ENCODE data around the gene IGF2BP3.
A peak's percentile ranks its signal among the peaks of the same experiment; 100 is the strongest.
"Not testable (repeated sequence)": the region's sequence is repeated elsewhere in the genome, so short reads cannot be mapped to it uniquely, and the experiment has no call there.

The IGF2BP3 gene

DNA sequence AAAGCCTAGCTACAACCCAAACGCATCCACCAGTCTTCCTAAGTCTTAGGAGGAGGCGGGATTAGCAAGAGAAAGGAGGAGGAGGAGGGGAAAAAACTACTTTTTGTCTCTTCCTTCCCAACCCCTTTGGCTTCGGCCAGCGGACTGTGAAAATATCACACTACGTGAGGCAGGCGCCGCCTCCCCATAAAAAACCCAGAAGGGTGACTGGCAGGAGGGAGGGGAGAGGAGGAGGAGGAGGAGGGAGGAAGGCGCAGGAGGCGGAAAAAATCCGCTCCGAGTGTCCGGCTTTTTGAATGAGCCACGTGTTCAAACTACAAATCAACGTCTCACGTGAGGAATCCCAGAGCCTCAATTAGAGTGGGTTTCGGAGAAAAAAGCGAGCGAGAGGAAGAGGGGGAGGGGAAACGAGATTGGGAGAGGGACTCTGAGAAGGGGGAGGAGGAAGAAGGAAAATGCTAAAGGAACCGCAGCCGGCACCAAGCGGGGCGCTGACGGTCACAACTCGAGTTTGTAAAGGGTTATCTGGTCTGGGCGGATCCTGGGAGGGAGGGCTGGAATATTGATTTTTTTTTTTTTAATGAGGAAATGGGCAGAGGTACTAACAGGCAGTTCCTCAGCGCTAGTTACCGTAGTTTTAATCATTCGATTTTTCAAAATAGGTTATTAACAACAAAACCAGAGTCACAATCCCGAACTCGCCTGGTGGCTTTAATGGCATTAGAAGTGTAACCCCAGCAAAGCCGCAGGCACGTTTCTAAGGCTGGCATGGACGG lies at the start of gene IGF2BP3:
TSS of gene IGF2BP3 (minus strand) at position 162 of the 776 bp plus-strand sequence. CDS start 381 bp downstream, outside the sequence.
- DNase-seq (ENCODE audit: low read depth) = peak; percentile 97
- H3K4me3 ChIP-seq (ENCODE audit: low read depth, low read length) = peak within 1 kb of the TSS; percentile 77
- TF ChIP-seq, protein P1, sequence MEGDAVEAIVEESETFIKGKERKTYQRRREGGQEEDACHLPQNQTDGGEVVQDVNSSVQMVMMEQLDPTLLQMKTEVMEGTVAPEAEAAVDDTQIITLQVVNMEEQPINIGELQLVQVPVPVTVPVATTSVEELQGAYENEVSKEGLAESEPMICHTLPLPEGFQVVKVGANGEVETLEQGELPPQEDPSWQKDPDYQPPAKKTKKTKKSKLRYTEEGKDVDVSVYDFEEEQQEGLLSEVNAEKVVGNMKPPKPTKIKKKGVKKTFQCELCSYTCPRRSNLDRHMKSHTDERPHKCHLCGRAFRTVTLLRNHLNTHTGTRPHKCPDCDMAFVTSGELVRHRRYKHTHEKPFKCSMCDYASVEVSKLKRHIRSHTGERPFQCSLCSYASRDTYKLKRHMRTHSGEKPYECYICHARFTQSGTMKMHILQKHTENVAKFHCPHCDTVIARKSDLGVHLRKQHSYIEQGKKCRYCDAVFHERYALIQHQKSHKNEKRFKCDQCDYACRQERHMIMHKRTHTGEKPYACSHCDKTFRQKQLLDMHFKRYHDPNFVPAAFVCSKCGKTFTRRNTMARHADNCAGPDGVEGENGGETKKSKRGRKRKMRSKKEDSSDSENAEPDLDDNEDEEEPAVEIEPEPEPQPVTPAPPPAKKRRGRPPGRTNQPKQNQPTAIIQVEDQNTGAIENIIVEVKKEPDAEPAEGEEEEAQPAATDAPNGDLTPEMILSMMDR (conservative IDR thresholded peaks at IDR 0.05; ENCODE audit: low read depth, low read length) = no peak

DNA sequence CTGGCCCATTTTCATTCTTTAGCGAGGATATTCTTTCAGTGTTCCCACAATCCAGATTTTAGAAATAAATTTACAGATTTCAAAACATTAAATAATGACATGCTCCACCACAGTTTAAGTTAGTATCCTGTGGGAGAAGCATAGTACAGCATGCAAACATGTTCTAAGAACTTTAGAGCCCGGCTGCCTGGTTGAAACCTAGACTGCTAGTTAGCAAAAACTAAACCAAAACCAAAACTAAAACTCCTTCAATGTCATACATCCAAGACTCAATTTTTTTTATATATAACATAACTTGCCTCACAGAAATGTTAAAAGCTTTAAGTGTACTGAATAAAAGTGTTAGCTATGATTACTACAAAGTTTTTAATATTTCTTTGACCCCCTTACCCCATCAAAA lies 44.5 kb upstream of the IGF2BP3 start:
- TF ChIP-seq, protein P1 (conservative IDR thresholded peaks at IDR 0.05; ENCODE audit: low read depth, low read length) = no peak
- no peak for DNase-seq (ENCODE audit: low read depth)
- no peak overlapping the region for H3K4me3 ChIP-seq (ENCODE audit: low read depth, low read length)

DNA sequence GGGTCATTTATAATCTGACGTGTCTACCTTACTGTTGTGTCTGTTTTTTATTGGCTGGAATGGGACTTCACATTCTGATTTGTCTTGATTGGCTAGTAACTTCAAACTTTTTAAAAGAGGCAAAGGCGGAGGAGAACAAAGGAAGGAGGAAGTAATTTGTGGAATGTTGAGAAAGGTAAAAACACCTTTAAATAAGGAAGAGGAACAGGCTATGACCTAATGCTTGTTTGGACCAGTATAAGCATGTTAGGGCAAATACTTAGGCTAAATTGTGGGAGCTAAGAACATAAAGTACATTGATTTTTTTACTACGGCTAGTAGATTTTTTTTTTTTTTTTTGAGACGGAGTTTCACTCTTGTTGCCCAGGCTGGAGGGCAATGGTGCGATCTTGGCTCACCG lies 43.5 kb upstream of the IGF2BP3 start:
- DNase-seq (ENCODE audit: low read depth); H3K4me3 ChIP-seq (ENCODE audit: low read depth, low read length): not testable (repeated sequence)

DNA sequence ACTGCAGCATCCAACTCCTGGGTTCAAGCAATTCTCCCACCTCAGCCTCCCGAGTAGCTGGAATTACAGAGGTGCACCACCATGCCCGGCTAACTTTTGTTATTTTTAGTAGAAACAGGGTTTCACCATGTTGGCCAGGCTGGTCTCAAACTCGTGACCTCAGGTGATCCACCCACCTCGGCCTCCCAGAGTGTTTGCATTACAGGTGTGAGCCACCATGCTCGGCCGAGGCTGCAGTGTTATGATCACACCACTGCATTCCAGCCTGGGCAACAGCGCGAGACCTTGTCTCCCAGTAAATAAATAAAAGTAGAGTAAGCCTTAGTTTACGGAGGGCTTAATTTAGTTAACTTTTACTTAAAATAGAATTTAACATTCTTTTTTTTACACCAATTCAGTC lies 23.7 kb upstream of the IGF2BP3 start:
- no peak overlapping the region for H3K4me3 ChIP-seq (ENCODE audit: low read depth, low read length)
- TF ChIP-seq, protein P1 (conservative IDR thresholded peaks at IDR 0.05; ENCODE audit: low read depth, low read length) = no peak
- no peak for DNase-seq (ENCODE audit: low read depth)

DNA sequence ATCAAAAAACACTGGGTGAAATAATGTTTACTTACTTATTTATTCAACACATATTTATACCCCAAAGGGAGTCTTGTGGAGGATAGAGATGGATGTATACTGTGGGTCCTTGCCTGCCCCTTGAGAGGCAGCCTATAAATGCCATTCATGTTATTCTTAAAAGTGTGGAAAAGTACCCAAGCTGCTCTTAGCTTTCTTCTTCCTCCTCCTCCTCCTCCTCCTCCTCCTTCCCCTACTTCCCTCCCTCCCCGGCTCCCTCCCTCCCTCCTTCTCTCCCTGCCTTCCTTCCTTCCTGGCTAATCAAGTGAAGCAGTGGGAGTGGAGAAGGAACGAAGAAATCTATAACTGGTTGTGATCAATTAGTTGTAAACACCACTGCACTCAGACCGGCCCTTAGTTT lies 21.2 kb upstream of the IGF2BP3 start:
- TF ChIP-seq, protein P1 (conservative IDR thresholded peaks at IDR 0.05; ENCODE audit: low read depth, low read length) = no peak
- no peak overlapping the region for H3K4me3 ChIP-seq (ENCODE audit: low read depth, low read length)
- peak; percentile 18 for DNase-seq (ENCODE audit: low read depth)

DNA sequence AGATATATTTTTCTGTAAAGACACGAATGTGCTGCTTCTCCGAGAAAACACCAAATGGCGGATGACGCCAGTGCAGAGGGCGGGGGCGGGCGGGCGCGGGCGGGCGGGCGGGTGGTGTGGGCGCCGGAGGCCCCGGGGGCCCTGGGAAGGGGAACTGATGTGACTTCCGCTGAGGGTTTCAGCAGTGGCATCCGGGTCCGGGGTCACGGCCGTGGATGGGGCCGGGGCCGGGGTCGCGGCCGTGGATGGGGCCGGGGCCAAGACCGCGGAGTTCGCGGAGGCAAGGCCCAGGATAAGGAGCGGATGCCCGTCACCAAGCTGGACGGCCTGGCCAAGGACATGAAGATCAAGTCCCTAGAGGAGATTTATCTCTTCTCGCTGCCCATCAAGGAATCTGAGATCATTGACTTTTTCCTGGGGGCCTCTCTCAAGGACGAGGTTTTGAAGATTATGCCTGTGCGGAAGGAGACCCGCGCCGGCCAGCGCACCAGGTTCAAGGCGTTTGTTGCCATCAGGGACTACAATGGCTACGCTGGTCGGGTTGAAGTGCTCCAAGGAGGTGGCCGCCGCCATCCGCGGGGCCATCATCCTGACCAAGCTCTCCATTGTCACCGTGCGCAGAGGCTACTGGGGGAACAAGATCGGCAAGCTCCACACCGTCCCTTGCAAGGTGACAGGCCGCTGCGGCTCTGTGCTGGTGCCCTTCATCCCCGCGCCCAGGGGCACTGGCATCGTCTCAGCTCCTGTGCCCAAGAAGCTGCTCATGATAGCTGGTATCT lies 20.3 kb upstream of the IGF2BP3 start:
- H3K4me3 ChIP-seq (ENCODE audit: low read depth, low read length) = peak overlapping the region; percentile 59
- TF ChIP-seq, protein P1 (conservative IDR thresholded peaks at IDR 0.05; ENCODE audit: low read depth, low read length) = no peak
- peak; percentile 34 for DNase-seq (ENCODE audit: low read depth)

DNA sequence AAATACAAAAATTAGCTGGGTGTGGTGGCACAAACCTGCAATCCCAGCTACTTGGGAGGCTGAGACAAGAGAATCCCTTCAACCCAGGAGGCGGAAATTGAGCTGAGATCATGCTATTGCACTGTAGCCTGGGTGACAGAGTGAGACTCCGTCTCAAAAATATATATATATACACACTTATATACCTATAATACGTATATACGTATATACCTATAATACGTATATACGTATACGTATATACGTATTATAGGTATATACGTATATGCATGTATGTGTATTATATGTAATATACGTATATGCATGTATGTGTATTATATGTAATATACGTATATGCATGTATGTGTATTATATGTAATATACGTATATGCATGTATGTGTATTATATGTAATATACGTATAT lies 18.4 kb upstream of the IGF2BP3 start:
- H3K4me3 ChIP-seq (ENCODE audit: low read depth, low read length); DNase-seq (ENCODE audit: low read depth): not testable (repeated sequence)

DNA sequence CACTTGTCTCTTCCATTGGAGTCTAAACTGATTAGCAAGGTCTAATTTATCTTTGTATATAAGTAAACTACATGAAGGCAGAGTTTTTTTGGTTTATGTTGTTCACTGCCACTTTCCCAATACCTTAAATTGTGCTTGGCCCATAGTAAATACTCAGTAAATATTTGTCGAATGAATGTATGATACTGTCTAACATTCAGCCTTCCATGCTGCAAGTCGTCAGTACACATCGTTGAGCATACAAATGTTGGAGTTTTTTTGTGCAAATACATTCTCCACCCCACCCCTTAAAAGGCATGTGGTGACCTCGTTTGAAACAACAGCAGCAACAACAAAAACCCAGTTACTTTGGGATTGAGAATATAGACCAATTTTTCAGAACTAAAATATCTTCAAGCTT lies 17.4 kb upstream of the IGF2BP3 start:
- TF ChIP-seq, protein P1 (conservative IDR thresholded peaks at IDR 0.05; ENCODE audit: low read depth, low read length) = no peak
- H3K4me3 ChIP-seq (ENCODE audit: low read depth, low read length) = no peak overlapping the region
- no peak for DNase-seq (ENCODE audit: low read depth)
